CD4-positive, CD25-positive, alpha-beta regulatory T cell (primary cell): Measurements from ENCODE around the gene TYROBP. TPM values are rescaled to one million over a fixed set of nuclear protein-coding genes. Genes with fewer than 3 reads are reported as not detected.
A peak's percentile ranks its signal among the peaks of the same experiment; 100 is the strongest.
"Not testable (repeated sequence)": the region's sequence is repeated elsewhere in the genome, so short reads cannot be mapped to it uniquely, and the experiment has no call there.

Experiments used
- ATAC-seq, 2 donors: fragments of 150-1000 bp; cut with Tn5 transposase; one replicate each; pipeline ENCODE4 v1.10.0; 2021; ENCODE audit warnings: low read depth in 2 of 2, moderate number of reproducible peaks in 2 of 2, moderate library complexity in 1 of 2
- DNase-seq, 3 donors: peaks; one replicate each; pipeline versions ENCODE4 v3.0.0 to v3.0.0-alpha.2; 2012 to 2022; ENCODE audit warnings: mixed read lengths in 1 of 3
- H3K27ac ChIP-seq: one replicate; pipeline ENCODE4 v1.7.0; 2013; ENCODE audit warnings: mild to moderate bottlenecking, low read length; ENCODE audit not compliant: insufficient read depth, poor library complexity, severe bottlenecking
- H3K27me3 ChIP-seq: one replicate; pipeline ENCODE4 v1.7.0; 2013; ENCODE audit warnings: low read length; ENCODE audit not compliant: control insufficient read depth, insufficient read depth
- H3K36me3 ChIP-seq: one replicate; pipeline ENCODE4 v1.7.0; 2013; ENCODE audit warnings: mild to moderate bottlenecking, low read length, moderate library complexity; ENCODE audit not compliant: control insufficient read depth, insufficient read depth
- H3K4me1 ChIP-seq: 2 replicates; pipeline ENCODE4 v1.7.0; 2013; ENCODE audit warnings: mild to moderate bottlenecking, low read length; ENCODE audit not compliant: insufficient read depth, control insufficient read depth, poor library complexity, severe bottlenecking
- H3K4me3 ChIP-seq: one replicate; pipeline ENCODE4 v1.7.0; 2013; ENCODE audit warnings: low read depth, mild to moderate bottlenecking, low read length, moderate library complexity
- H3K9me3 ChIP-seq, 2 experiments: 1 replicate in 1 of 2; 2 replicates in 1 of 2; pipeline ENCODE4 v1.7.0; 2013; ENCODE audit warnings: low read length in 2 of 2, mild to moderate bottlenecking in 1 of 2, moderate library complexity in 1 of 2; ENCODE audit not compliant: control insufficient read depth in 2 of 2
- H3K27ac Mint-ChIP-seq, 3 donors: one replicate each; pipeline ENCODE4 v1.8.0; 2020 to 2022; ENCODE audit warnings: mild to moderate bottlenecking in 3 of 3, mixed read lengths in 3 of 3, moderate library complexity in 2 of 3
- H3K27me3 Mint-ChIP-seq: one replicate; pipeline ENCODE4 v1.8.0; 2022; ENCODE audit warnings: mild to moderate bottlenecking, mixed read lengths
- H3K36me3 Mint-ChIP-seq: one replicate; pipeline ENCODE4 v1.8.0; 2020; ENCODE audit warnings: mixed read lengths
- H3K4me1 Mint-ChIP-seq, 4 donors: one replicate each; pipeline ENCODE4 v1.8.0; 2020 to 2022; ENCODE audit warnings: mixed read lengths in 4 of 4, mild to moderate bottlenecking in 1 of 4
- H3K4me3 Mint-ChIP-seq, 4 donors: one replicate each; pipeline ENCODE4 v1.8.0; 2020 to 2022; ENCODE audit warnings: mild to moderate bottlenecking in 4 of 4, mixed read lengths in 4 of 4, moderate library complexity in 3 of 4
- H3K9me3 Mint-ChIP-seq, 7 donors: one replicate each; pipeline ENCODE4 v1.8.0; 2020 to 2022; ENCODE audit warnings: mixed read lengths in 7 of 7, mild to moderate bottlenecking in 3 of 7, moderate library complexity in 2 of 7
- polyA plus RNA-seq, 4 donors: library from polyadenylated mRNA; unstranded; fragments of 300-500 nt; fragmentation: Illumina TruSeq; gene quantifications; one replicate each; pipeline ENCODE4 v1.2.3, GENCODE V29; 2021
- total RNA-seq: library from RNA; stranded (reverse); gene quantifications from one replicate; pipeline ENCODE4 v1.2.3, GENCODE V29; 2022

Gene TYROBP
- total RNA-seq: not detected
- polyA plus RNA-seq: 1 to 10 TPM in 3 of 4 donors, under 1 TPM in 1; 0.49 to 6.9 (median 2.1) TPM

DNA sequence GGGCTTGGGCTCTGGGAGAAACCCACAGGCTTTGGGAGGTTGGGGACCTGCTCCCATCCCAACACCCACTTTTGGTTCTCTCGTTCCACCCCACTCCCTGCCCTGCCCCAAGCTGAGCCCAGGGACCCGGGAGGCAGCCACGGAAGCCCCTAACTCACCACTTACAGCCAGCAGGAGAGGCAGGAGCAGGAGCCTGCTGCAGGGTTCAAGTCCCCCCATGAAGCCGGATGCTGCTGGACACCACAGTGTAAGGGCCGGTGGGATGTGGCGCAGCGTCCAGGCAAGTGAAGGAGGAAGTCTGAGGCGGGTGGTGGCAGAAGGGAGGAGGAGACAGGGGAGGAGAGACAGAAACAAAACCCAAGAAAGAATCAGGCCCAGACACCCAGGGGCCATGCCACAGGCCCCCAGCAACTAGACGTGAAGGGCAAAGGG is at the start of gene TYROBP:
TSS of gene TYROBP (minus strand) at position 286 of the 432 bp plus-strand sequence. CDS start at position 219, 67 bp downstream.
- Mint-ChIP-seq H3K27me3 (peaks cover 4% of the 10 kb centered on the region), H3K36me3 (no peaks in the 10 kb centered on the region), H3K9me3 (no peaks in the 10 kb centered on the region), H3K4me3 (peak within 1 kb of the TSS in 2 of 4 donors; percentile 11 to 90), H3K4me1 (peaks cover 0 to 34% (median 19%) of the 10 kb centered on the region in 4 donors), H3K27ac (peak within 1 kb of the TSS in 1 of 3 donors; percentile 78)
- no peaks in the 10 kb centered on the region for H3K9me3 ChIP-seq
- H3K36me3 ChIP-seq: no peaks in the 10 kb centered on the region
- no peak for DNase-seq
- H3K4me3 ChIP-seq: no peak within 1 kb of the TSS
- peaks cover 18% of the 10 kb centered on the region for H3K4me1 ChIP-seq
- H3K27ac ChIP-seq: no peak within 1 kb of the TSS
- no peaks in the 10 kb centered on the region for H3K27me3 ChIP-seq
- ATAC-seq: no peak

DNA sequence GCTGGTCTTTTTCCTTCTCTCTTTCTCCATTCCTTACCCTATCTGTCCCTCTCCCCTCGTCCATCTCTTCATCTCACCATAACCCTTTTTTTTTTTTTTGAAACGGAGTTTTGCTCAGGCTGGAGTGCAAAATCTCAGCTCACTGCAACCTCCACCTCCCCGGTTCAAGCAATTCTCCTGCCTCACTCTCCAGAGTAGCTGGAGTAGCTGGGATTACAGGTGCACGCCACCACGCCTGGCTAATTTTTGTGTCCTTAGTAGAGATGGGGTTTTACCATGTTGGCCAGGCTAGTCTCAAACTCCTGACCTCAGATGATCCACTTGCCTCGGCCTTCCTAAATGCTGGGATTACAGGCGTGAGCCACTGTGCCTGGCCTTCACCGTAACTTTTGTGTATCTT is 49.3 kb upstream of the TYROBP start:
- peak overlapping the region; percentile 56 to 93 (median 92) for H3K27ac Mint-ChIP-seq
- not testable (repeated sequence) for ATAC-seq, H3K36me3 ChIP-seq, H3K27me3 ChIP-seq, H3K9me3 ChIP-seq, H3K4me3 ChIP-seq, H3K9me3 Mint-ChIP-seq, DNase-seq, H3K27me3 Mint-ChIP-seq, H3K36me3 Mint-ChIP-seq, H3K27ac ChIP-seq
- peaks cover 5 to 71% (median 26%) of the 10 kb centered on the region in 4 donors for H3K4me1 Mint-ChIP-seq
- H3K4me1 ChIP-seq: peaks cover 54% of the 10 kb centered on the region
- H3K4me3 Mint-ChIP-seq: peak overlapping the region in 1 of 4 donors; percentile 83

DNA sequence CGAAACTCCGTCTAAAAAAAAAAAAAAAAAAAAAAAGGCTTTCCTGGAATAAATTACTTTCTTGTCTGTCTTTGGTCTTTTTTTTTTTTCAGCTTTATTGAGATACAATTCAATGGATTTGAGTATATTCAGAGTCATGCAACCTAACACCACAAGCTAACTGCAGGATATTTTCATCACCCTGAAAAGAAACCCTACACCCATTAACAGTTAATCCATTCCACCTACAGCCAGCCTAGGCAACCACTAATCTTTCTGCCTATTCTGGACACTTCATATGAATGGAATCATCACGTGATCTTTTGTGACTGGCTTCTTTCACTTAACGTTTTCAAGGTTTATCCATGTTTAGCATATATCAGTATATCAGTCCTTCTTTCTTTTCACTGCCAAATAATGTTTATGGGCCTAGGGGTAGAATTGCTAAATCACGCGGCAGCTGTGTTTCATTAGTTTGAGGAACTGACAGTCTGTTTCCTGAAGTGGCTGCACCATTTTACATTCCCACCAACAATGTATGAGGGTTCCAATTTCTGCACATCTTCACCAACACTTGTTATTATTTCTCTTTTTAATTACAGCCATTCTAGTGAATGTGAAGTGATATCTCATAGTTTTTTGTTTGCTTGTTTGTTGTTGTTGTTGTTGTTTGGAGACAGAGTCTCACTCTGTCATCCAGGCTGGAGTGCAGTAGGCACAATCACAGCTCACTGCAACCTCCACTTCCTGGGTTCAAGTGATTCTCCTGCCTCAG is 48.0 kb upstream of the TYROBP start:
- ATAC-seq: no peak
- H3K4me1 Mint-ChIP-seq: peaks cover 5 to 83% (median 28%) of the 10 kb centered on the region in 4 donors

DNA sequence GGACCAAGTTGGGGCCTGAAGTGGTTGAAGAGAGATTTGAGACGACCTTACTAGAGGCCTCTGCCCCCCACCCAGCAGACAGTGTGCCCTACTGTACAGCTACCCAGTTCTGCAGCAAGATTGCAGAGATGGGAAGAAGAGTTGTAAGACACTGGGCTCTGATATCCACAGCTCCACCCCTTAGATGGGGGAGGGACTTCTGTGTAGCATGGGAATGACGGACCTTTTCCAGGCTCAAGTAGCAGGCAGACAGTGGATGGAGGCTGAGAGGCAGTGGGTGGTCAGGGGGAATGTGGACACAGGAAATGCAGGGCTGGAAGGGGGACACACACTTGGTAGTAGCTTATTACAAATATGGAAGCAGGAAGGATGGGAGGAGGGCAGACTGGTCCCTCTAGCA is 41.0 kb upstream of the TYROBP start:
- H3K27ac Mint-ChIP-seq: peak overlapping the region; percentile 27 to 92 (median 90)
- peaks cover 0 to 4% (median 0%) of the 10 kb centered on the region in 7 donors for H3K9me3 Mint-ChIP-seq
- ATAC-seq (no peak), DNase-seq (no peak)
- Histone ChIP-seq H3K36me3 (no peaks in the 10 kb centered on the region), H3K4me1 (peaks cover 20% of the 10 kb centered on the region), H3K9me3 (no peaks in the 10 kb centered on the region), H3K27ac (no peak overlapping the region), H3K27me3 (no peaks in the 10 kb centered on the region), H3K4me3 (no peak overlapping the region)
- H3K27me3 Mint-ChIP-seq: no peaks in the 10 kb centered on the region
- peak overlapping the region in 2 of 4 donors; percentile 58 to 69 for H3K4me3 Mint-ChIP-seq
- H3K36me3 Mint-ChIP-seq: peaks cover 13% of the 10 kb centered on the region
- peaks cover 5 to 69% (median 17%) of the 10 kb centered on the region in 4 donors for H3K4me1 Mint-ChIP-seq

More for the DNA sequence above, 48.0 kb upstream of the TYROBP start:
- Histone ChIP-seq H3K9me3 (no peaks in the 10 kb centered on the region), H3K36me3 (no peaks in the 10 kb centered on the region), H3K27ac (no peak overlapping the region), H3K4me1 (peaks cover 54% of the 10 kb centered on the region), H3K27me3 (no peaks in the 10 kb centered on the region), H3K4me3 (no peak overlapping the region)
- peak overlapping the region in 2 of 3 donors; percentile 62 to 69 for H3K27ac Mint-ChIP-seq
- H3K36me3 Mint-ChIP-seq: peaks cover 4% of the 10 kb centered on the region
- no peak for DNase-seq
- peak overlapping the region in 3 of 4 donors; percentile 23 to 83 (median 38) for H3K4me3 Mint-ChIP-seq
- H3K27me3 Mint-ChIP-seq: peaks cover 5% of the 10 kb centered on the region
- peaks cover 0 to 4% (median 0%) of the 10 kb centered on the region in 7 donors for H3K9me3 Mint-ChIP-seq

DNA sequence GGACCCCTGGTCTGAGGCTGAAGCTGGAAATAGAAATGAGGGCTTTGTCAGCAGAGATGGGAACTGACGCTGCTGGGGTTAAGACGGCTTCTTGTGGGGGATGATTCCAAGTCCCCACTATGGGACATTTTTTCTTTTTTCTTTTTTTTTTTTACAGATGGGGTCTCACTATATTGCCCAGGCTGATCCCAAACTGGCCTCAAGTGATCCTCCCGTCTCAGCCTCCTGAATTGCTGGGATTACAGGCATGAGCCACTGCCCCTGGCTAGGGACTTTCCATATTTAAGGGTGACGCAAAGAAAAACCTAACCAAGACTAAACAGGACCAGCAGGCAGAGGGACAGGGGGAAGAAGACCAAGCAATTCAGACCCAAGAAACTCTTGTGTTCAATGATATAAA is 38.1 kb upstream of the TYROBP start:
- Histone ChIP-seq H3K4me1 (peaks cover 5% of the 10 kb centered on the region), H3K27ac (no peak overlapping the region), H3K27me3 (no peaks in the 10 kb centered on the region), H3K36me3 (peaks cover 3% of the 10 kb centered on the region), H3K9me3 (no peaks in the 10 kb centered on the region), H3K4me3 (no peak overlapping the region)
- Mint-ChIP-seq H3K27ac (peak overlapping the region in 2 of 3 donors; percentile 51 to 77), H3K27me3 (no peaks in the 10 kb centered on the region), H3K9me3 (no peaks in the 10 kb centered on the region), H3K4me3 (no peak overlapping the region), H3K36me3 (peaks cover 24% of the 10 kb centered on the region), H3K4me1 (peaks cover 5 to 63% (median 13%) of the 10 kb centered on the region in 4 donors)
- no peak for DNase-seq
- ATAC-seq: no peak

DNA sequence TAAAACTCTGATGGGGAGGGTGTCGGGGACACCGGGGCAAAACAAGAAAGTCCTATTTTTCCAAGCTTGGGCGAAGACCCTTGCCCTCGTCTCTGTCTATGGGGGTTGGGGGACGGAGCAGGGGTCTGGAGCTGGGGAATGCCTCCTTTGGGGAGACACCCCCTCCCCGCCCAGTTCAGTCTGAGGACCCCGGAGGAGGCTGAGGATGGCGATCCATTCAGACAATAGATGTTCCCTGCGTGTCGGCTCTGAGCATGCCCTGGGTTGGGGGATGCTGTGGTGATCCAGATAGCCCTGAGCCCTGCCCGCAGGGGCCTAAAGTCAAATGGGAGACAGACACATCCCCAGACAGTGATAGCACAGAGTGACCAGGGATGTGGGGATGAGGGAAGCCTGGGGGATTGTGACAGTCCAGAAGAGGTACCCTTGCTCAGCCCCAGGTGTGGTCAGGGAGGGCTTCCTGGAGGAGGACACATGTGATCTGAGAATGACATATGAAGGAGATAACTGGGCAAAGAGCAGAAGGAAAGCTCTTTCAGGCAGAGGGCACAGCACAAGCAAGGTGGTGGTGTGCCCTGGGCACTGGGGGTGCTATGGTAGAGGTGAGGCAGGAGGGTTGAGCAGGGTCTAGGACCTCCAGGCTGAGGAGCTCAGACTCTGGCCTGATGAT is 37.2 kb upstream of the TYROBP start:
- Mint-ChIP-seq H3K27me3 (no peaks in the 10 kb centered on the region), H3K27ac (no peak overlapping the region), H3K9me3 (no peaks in the 10 kb centered on the region), H3K4me1 (peaks cover 5 to 60% (median 14%) of the 10 kb centered on the region in 4 donors), H3K4me3 (peak overlapping the region in 2 of 4 donors; percentile 13 to 70), H3K36me3 (peaks cover 30% of the 10 kb centered on the region)
- Histone ChIP-seq H3K4me3 (no peak overlapping the region), H3K27me3 (no peaks in the 10 kb centered on the region), H3K9me3 (no peaks in the 10 kb centered on the region), H3K27ac (no peak overlapping the region), H3K36me3 (peaks cover 5% of the 10 kb centered on the region), H3K4me1 (peaks cover 5% of the 10 kb centered on the region)
- ATAC-seq (no peak), DNase-seq (no peak)

DNA sequence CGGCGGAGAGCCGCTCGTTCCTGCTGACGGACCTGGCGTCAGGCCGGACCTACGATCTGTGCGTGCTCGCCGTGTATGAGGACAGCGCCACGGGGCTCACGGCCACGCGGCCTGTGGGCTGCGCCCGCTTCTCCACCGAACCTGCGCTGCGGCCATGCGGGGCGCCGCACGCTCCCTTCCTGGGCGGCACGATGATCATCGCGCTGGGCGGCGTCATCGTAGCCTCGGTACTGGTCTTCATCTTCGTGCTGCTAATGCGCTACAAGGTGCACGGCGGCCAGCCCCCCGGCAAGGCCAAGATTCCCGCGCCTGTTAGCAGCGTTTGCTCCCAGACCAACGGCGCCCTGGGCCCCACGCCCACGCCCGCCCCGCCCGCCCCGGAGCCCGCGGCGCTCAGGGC is 36.5 kb upstream of the TYROBP start:
- H3K9me3 Mint-ChIP-seq: no peaks in the 10 kb centered on the region
- ATAC-seq (no peak), DNase-seq (no peak)
- H3K27ac ChIP-seq: no peak overlapping the region
- H3K4me3 Mint-ChIP-seq: no peak overlapping the region
- H3K4me3 ChIP-seq: no peak overlapping the region
- peaks cover 5% of the 10 kb centered on the region for H3K4me1 ChIP-seq
- H3K27me3 ChIP-seq: no peaks in the 10 kb centered on the region
- no peaks in the 10 kb centered on the region for H3K9me3 ChIP-seq
- H3K4me1 Mint-ChIP-seq: peaks cover 5 to 53% (median 12%) of the 10 kb centered on the region in 4 donors
- peaks cover 5% of the 10 kb centered on the region for H3K36me3 ChIP-seq
- H3K27ac Mint-ChIP-seq: no peak overlapping the region
- no peaks in the 10 kb centered on the region for H3K27me3 Mint-ChIP-seq
- peaks cover 30% of the 10 kb centered on the region for H3K36me3 Mint-ChIP-seq
